Measurements from ENCODE around the gene GPSM1. TPM values are rescaled to one million over a fixed set of nuclear protein-coding genes. Genes with fewer than 3 reads are reported as not detected.

GPSM1 gene
- total RNA-seq, 1 experiment from 2014 or later, result 26.4 TPM

DNA sequence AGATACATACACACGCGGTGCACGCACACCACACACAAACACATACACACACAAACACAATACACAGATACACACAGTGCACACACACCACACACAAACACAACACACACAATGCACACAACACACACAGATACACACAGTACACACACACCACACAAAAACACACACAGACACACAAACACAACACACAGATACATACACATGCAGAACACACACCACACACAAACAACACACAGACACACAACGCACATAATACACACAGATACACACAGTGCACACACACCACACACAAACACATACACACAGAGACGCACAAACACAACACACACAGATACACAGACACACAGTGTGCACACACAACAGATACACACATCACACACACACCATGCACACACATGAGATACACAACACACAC is 17.5 kb upstream of the GPSM1 start:
- no TSS peak for BruUV-seq (replicated peaks)

More for the DNA sequence above, 17.5 kb upstream of the GPSM1 start:
- POLR2A ChIA-PET, result no interaction called here
- no peak overlapping the region for H3K9ac ChIP-seq (ENCODE audit: low read length)
- no peak for ATAC-seq
- no peaks in the 10 kb centered on the region for H3K79me2 ChIP-seq (ENCODE audit: insufficient read depth, low read length)
- no peaks in the 10 kb centered on the region for H3K36me3 ChIP-seq (ENCODE audit: control insufficient read depth in 1 of 2, insufficient read depth in 2 of 2, low read length in 2 of 2)
- H4K20me1 ChIP-seq (ENCODE audit: insufficient read depth), result no peaks in the 10 kb centered on the region
- intact Hi-C loops (cut with micrococcal nuclease), result no loop called here
- no peaks in the 10 kb centered on the region for H3K9me2 ChIP-seq (ENCODE audit: insufficient read depth)
- H3K4me3 ChIP-seq (replicated peaks in 1 of 2; ENCODE audit: low read depth in 1 of 2, low read length in 2 of 2), result no peak overlapping the region
- peaks cover 4 to 9% of the 10 kb centered on the region in 2 experiments; a peak in 2 of 4 replicates for H3K9me3 ChIP-seq (ENCODE audit: control insufficient read depth in 1 of 2, insufficient read depth in 1 of 2, low read depth in 1 of 2, low read length in 2 of 2)
- H2AFZ ChIP-seq (ENCODE audit: low read depth, low read length, poor library complexity, severe bottlenecking), result no peak overlapping the region
- no peak overlapping the region for H3K4me2 ChIP-seq (ENCODE audit: low read length)
- RAD21 ChIA-PET (ENCODE audit: low non-redundant PET in 1 of 2, low total read pairs in 2 of 2, uncharacterized antibody in 2 of 2, unreplicated experiment in 2 of 2), result no interaction called here
- no peak overlapping the region; the same call in 1 of the 2 replicates for H3K27ac ChIP-seq (ENCODE audit: low read depth, low read length)
- H3K27me3 ChIP-seq (ENCODE audit: insufficient read depth, low read length), result no peaks in the 10 kb centered on the region
- peaks cover 13 to 19% of the 10 kb centered on the region in 2 experiments for H3K4me1 ChIP-seq (ENCODE audit: control insufficient read depth in 1 of 2, insufficient read depth in 2 of 2, low read length in 2 of 2)
- CTCF ChIA-PET, result no interaction called here
- DNase-seq (ENCODE audit: low read depth, low spot score), result no peak
- TF ChIP-seq CEBPB (IDR thresholded peaks at IDR 0.05; ENCODE audit: low read depth), result no peak
- no peak for TF ChIP-seq SP1 (IDR thresholded peaks at IDR 0.05; ENCODE audit: low read depth)
- TF ChIP-seq EZH2phosphoT487 (IDR thresholded peaks at IDR 0.05; ENCODE audit: borderline replicate concordance), result no peak
- no peak for TF ChIP-seq RAD21 (IDR thresholded peaks at IDR 0.05; ENCODE audit: low read depth)
- TF ChIP-seq, protein P1, sequence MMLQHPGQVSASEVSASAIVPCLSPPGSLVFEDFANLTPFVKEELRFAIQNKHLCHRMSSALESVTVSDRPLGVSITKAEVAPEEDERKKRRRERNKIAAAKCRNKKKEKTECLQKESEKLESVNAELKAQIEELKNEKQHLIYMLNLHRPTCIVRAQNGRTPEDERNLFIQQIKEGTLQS (IDR thresholded peaks at IDR 0.05), result no peak
- no peak for TF ChIP-seq EZH2 (IDR thresholded peaks at IDR 0.05)
- no peak for TF ChIP-seq SIN3A (IDR thresholded peaks at IDR 0.05; ENCODE audit: low read depth)
- TF ChIP-seq FOSL1 (IDR thresholded peaks at IDR 0.05; ENCODE audit: low read depth), result no peak
- TF ChIP-seq EGR1 (IDR thresholded peaks at IDR 0.05; ENCODE audit: low read depth), result no peak
- no peak for TF ChIP-seq CBX3 (IDR thresholded peaks at IDR 0.05; ENCODE audit: low read depth)
- TF ChIP-seq, protein P2, sequence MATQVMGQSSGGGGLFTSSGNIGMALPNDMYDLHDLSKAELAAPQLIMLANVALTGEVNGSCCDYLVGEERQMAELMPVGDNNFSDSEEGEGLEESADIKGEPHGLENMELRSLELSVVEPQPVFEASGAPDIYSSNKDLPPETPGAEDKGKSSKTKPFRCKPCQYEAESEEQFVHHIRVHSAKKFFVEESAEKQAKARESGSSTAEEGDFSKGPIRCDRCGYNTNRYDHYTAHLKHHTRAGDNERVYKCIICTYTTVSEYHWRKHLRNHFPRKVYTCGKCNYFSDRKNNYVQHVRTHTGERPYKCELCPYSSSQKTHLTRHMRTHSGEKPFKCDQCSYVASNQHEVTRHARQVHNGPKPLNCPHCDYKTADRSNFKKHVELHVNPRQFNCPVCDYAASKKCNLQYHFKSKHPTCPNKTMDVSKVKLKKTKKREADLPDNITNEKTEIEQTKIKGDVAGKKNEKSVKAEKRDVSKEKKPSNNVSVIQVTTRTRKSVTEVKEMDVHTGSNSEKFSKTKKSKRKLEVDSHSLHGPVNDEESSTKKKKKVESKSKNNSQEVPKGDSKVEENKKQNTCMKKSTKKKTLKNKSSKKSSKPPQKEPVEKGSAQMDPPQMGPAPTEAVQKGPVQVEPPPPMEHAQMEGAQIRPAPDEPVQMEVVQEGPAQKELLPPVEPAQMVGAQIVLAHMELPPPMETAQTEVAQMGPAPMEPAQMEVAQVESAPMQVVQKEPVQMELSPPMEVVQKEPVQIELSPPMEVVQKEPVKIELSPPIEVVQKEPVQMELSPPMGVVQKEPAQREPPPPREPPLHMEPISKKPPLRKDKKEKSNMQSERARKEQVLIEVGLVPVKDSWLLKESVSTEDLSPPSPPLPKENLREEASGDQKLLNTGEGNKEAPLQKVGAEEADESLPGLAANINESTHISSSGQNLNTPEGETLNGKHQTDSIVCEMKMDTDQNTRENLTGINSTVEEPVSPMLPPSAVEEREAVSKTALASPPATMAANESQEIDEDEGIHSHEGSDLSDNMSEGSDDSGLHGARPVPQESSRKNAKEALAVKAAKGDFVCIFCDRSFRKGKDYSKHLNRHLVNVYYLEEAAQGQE (IDR thresholded peaks at IDR 0.05; ENCODE audit: low read depth), result no peak
- TF ChIP-seq SRF (IDR thresholded peaks at IDR 0.05; ENCODE audit: low read depth), result no peak
- no peak for TF ChIP-seq JUND (IDR thresholded peaks at IDR 0.05)
- no peak for TF ChIP-seq TCF7L2 (IDR thresholded peaks at IDR 0.05; ENCODE audit: borderline replicate concordance, extremely low read depth, insufficient read depth, insufficient read length)
- TF ChIP-seq, protein P3, sequence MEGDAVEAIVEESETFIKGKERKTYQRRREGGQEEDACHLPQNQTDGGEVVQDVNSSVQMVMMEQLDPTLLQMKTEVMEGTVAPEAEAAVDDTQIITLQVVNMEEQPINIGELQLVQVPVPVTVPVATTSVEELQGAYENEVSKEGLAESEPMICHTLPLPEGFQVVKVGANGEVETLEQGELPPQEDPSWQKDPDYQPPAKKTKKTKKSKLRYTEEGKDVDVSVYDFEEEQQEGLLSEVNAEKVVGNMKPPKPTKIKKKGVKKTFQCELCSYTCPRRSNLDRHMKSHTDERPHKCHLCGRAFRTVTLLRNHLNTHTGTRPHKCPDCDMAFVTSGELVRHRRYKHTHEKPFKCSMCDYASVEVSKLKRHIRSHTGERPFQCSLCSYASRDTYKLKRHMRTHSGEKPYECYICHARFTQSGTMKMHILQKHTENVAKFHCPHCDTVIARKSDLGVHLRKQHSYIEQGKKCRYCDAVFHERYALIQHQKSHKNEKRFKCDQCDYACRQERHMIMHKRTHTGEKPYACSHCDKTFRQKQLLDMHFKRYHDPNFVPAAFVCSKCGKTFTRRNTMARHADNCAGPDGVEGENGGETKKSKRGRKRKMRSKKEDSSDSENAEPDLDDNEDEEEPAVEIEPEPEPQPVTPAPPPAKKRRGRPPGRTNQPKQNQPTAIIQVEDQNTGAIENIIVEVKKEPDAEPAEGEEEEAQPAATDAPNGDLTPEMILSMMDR (IDR thresholded peaks at IDR 0.05 in 2 of 3, conservative IDR thresholded peaks at IDR 0.05 in 1 of 3; ENCODE audit: borderline replicate concordance in 1 of 3, insufficient read depth in 1 of 3, low read depth in 2 of 3, low read length in 2 of 3), result no peak
- TF ChIP-seq POLR2AphosphoS5 (IDR thresholded peaks at IDR 0.05; ENCODE audit: low read depth, low read length), result no peak
- TF ChIP-seq, protein P4, sequence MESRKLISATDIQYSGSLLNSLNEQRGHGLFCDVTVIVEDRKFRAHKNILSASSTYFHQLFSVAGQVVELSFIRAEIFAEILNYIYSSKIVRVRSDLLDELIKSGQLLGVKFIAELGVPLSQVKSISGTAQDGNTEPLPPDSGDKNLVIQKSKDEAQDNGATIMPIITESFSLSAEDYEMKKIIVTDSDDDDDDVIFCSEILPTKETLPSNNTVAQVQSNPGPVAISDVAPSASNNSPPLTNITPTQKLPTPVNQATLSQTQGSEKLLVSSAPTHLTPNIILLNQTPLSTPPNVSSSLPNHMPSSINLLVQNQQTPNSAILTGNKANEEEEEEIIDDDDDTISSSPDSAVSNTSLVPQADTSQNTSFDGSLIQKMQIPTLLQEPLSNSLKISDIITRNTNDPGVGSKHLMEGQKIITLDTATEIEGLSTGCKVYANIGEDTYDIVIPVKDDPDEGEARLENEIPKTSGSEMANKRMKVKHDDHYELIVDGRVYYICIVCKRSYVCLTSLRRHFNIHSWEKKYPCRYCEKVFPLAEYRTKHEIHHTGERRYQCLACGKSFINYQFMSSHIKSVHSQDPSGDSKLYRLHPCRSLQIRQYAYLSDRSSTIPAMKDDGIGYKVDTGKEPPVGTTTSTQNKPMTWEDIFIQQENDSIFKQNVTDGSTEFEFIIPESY (IDR thresholded peaks at IDR 0.05; ENCODE audit: extremely low read depth, insufficient replicate concordance, low read length), result no peak
- no peak for TF ChIP-seq YY1 (IDR thresholded peaks at IDR 0.05; ENCODE audit: extremely low read depth, insufficient replicate concordance, low read depth, low read length)

Data from HCT116 (cell line).